IPS-11a (cell line): ENCODE results near the gene PLK3.
A peak's percentile ranks its signal among the peaks of the same experiment; 100 is the strongest.
"Not testable (repeated sequence)": the region's sequence is repeated elsewhere in the genome, so short reads cannot be mapped to it uniquely, and the experiment has no call there.

Experiments used
- H3K4me3 ChIP-seq: one replicate; pipeline ENCODE4 v1.5.1; 2013; ENCODE audit warnings: low read depth, low read length, control low read depth

The PLK3 gene

DNA sequence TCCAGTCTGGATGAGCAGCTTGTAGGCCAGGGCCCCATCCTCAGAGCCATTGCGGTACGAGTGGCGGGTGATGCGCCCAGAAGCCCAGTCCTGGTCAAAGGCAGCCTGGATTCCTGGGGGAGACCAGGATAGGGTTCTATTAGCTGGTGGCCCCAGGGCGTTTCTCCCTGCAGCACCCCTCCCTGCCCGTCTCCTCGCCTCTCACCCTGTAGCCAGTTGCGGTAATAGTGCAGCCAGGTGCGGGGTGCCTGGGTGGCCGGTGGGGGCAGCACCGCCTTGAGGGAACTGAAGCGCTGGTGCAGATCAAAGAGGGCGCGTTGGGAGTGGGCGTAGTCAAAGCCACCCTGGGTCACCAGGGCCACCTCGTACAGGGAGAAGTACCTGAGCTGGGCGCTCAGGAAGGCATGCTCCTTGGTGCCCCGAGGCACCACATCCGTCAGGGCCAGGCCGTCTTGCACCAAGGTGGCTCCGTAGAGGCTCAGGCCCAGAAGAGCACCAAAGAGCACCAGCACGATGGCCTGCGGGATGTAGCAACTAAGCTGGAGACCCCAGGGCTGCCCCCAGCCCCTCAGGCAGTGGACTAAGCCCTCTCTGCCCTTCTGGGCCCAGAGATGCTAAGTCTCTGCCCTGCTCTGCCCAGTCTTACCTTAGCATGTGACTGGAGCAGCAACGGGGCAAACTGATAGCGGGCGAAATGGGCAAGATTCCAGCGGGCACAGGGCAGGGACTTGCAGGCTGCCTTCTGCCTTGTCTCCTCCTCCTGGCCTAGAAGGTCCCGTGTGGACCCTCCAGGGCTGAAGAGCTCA lies 27.2 kb downstream of the PLK3 start:
- no peak overlapping the region for H3K4me3 ChIP-seq

DNA sequence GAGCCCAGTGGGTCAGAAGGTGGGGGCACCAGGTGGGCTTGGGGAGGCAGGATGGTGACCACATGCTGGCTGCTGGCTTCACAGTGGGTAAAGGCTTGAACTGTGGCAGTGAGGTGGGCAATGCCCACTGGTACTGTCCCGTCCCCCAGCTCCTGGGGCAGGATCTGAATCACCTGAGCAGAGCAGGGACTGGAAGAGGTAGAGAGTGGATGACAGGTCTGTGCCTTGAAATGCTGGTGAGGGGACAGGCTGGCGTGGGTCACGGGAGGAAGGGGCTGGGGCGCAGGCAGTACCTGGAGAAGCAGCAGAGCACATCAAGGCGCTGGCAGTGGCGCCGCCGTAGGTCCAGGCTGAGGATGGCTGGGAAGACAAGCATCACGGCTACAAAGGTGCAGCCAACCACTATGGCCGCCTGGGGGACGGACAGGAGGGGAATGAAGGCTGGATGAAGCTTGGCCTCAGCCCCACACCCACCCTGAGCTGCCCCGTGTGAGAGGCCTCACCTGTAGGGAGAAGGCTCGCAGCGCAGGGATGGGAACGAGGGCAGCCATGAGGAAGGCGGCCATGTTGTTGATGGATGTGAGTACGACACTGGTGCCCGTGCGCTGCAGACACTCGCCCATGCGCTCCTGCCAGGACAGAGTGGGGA lies 27.9 kb downstream of the PLK3 start:
- no peak overlapping the region for H3K4me3 ChIP-seq

DNA sequence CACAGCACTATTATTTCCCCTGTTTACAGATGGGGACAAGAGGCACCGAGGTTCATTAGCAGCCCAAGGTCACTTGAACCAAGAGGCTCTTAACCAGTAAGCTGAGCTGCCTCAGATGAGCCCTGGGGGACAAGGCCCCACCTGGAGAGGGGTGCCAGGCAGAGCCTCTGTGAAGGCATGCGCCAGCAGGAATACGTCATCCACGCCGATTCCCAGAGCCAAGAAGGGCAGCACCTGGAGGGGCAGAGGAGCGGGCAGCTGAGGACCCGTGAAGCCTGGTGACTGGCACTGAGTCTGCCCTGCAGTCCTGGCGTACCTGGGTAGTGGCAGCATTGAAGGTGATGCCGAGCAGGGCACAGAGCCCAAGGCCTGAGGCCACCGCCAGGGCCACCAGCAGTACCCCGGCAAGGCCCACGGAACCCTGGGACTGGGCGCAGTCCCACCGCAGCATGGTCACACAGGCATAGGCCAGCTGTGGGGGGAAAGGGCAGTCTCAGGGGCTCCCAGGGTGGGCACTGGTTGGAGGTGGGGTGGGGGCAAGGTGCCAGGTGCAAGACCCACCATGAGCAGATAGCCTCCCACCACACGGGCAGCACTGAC lies 28.8 kb downstream of the PLK3 start:
- H3K4me3 ChIP-seq, result no peak overlapping the region

DNA sequence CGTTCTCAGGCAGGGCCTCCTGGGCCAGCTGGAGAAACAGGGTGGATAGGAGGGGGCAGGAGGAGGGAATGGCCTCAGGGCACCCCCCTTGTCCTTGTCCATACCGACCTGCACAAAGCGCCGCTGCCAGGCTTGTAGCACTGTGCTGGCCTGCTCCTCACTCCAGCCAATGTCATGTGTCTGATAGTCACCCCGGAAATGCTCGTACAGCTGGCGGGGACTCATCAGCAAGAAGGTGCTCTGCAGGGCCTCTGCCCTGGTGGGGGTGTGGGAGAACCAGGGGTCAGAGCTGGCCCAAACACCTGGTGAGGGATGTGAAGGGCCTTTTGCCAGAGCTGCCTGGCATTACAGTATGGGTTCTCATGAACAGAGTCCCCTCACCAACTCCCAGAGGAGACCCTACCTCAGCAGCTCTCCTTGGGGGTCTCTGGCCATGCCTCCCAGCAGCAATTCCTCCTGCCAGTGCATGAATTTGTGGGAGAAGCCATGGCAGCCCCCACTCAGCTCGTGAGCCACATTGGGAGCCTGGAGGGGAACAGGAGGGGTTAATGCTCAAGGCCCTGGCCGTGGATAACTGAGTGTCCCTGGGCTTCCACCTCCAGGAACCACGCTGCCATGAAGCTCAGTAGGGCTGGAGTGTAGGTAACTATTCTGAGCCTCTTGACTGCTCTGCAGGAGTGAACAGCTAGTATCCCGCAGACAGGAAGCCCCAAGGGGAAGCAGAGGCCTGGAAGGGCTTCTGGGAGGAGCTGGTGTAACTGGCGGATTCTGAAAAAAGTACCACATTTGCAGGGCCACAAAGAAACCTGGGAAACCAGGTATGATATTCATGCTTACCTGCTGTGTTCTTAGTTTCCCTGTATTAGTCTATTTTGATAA lies 29.6 kb downstream of the PLK3 start:
- H3K4me3 ChIP-seq, result no peak overlapping the region

DNA sequence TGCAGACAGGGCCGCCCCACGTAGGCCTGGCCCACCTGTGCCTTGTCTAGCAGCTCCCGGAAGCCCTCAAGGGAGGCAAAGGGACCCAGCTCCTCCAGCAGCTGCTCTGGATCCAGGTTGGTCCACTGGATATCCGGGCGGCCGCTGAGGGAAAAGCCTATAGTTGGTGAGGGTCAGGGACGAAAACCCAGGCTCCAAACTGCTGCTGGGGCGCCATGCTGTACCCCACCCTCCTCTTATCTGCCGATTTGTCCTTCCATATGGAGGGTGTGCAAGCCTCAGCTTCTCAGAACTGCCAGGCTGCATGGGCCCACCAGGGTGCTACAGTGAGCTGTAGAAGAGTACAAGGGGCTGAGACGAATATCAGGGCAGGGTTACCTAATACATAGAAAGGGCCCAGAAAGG lies 30.7 kb downstream of the PLK3 start:
- H3K4me3 ChIP-seq, result no peak overlapping the region

DNA sequence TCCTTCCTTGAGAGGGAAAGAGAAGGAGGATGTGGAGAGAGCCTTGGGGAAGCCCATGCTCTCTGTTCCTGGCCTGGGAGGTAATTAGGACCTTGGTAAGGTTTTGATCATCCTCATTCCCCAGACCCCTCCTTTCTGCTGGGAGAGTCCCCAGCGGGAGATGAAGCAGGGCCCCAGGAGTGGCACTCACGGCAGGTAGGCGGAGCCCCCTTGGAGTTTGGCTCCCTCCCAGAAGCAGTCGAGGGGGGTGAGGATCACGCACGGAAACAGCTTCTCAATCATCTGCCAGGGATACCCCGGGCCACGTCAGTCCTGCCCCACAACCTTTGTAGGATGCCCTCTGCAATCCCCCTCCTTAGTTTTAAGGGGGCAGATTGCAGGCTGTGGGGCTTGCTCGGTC lies 31.3 kb downstream of the PLK3 start:
- H3K4me3 ChIP-seq, result no peak overlapping the region

DNA sequence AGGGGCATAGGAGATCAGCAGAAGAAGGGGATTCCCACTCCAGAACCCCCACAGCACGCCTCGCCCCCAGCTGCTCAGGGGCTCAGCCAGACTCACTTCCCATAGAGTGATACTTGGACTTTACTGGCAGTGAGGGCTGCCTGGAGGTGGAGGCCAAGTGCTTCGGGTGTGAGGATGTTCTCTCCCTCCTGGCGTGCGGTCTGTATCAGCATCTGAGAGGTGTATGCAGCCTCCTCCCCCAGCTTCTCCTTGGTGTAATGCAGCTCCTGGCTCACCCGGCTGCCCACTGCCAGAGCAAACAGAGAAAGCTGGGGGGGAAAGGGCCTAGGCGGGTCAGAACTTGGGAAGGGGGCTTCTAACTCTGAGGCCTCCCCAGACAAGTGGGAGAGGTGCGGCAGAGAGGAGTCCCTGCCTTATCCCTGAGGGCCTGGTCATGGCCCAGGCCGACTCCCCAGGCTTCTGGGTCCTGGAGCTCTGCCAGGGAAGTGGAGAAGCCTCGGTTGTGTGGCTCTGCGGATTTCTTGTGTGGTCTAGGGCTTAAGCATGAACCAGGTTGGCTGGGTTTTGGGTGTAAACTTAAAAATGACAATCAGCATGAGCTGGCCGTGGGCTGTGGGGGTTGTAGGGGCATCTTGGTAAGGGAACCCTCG lies 32.0 kb downstream of the PLK3 start:
- no peak overlapping the region for H3K4me3 ChIP-seq

DNA sequence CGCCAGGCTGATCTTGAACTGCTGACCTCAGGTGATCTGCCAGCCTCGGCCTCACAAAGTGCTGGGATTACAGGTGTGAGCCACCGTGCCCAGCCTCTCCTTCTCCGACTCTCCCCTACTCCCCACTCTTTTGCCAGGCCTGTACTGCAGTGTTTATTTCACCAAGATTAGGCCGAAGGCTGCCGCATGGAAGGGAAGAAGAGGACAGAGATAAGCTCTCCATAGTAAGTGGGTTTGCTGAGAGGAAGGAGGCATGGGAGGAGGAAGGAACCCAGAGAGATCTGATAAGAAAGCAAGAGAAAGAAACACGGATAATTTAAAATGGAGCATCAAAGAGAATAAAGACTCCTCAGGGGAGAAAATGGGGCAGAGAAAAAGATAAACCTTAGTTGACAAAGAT lies 34.2 kb downstream of the PLK3 start:
- no peak overlapping the region for H3K4me3 ChIP-seq

DNA sequence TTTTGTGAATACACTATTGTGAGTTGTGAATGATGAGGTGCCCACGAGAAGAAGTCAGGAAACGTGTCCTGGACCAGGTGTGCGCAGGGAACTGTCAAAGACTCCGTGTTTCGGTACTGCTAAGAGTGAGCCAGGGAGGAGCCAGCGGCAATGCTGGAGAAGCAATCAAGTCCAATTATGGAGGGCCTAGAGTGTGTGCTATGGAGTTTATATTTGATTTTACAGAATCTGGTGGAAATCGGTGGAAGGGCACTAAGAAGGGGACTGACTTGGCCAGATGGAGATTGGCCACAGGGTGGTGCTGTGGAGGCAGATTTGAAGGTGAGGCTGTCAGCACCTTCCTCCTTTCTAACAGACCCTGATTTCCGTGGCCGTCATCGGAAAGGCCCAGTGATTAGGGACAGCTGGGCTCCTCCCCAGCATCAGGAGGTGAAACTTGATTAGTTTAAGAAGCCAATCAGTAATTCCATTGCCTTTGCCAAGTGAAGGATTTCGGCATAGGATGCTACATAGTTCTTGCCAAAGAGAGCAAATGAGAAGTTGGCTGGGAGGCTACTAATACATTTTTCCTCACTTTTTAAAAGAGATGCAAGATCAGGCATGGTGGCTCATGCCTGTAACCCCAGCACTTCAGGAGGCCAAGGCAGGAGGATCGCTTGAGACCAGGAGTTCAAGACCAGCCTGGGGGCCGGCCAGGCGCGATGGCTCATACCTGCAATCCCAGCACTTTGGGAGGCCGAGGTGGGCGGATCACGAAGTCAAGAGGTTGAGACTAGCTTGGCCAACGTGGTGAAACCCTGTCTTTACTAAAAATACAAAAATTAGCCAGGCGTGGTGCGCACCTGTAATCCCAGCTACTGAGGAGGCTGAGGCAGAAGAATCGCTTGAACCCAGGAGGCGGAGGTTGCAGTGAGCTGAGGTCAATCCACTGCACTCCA lies 35.8 kb downstream of the PLK3 start:
- H3K4me3 ChIP-seq, result no peak overlapping the region

DNA sequence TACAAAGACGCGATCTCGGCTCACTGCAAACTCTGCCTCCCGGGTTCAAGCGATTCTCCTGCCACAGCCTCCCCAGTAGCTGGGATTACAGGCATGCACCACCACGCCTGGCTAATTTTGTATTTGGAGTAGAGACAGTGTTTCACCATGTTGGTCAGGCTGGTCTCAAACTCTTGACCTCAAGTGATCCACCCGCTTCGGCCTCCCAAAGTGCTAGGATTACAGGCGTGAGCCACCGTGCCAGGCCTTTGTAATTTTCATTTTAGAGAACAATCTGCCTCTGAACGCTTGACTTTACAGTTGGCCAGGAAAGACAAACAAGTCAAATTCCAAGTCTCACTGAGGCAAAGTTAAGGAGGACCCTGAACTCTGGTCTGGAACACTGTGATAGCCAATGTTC lies 38.1 kb downstream of the PLK3 start:
- H3K4me3 ChIP-seq, result not testable (repeated sequence)

DNA sequence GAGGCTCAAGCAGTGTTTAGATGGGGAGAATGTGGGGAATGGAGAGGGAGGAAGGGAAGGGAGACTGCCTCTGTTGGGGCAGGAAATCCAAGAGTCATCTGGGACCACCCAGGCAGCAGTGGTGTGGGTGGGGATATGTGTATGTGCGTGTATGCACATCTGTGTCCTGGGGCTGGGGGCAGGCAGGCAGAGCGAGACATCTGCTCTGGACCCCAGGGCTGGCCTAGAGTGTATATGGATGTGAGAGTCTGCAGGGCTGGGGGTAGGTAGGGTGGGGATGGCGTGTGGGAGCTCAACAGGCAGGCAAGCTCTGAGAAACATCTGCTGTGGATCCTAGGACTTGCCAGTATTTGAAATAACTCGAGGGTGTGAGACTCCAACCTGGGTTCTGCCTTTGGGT lies 39.4 kb downstream of the PLK3 start:
- no peak overlapping the region for H3K4me3 ChIP-seq

DNA sequence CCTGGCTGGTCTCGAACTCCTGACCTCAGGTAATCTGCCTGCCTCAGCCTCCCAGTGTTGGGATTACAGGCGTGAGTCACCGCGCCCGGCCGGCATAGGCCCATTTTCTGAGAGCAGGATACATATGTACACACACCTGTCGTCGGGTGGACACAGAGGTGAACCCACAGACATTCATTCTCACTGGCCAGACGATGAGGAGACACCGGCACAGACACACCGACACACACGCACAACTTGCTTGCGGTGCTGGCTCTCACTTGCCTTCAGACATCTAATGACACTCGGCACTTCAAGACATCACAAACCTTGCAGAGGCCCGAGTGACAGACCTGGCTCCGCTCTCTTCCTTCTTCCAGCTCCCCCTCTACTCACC lies 42.3 kb downstream of the PLK3 start:
- peak overlapping the region; percentile 57 for H3K4me3 ChIP-seq

DNA sequence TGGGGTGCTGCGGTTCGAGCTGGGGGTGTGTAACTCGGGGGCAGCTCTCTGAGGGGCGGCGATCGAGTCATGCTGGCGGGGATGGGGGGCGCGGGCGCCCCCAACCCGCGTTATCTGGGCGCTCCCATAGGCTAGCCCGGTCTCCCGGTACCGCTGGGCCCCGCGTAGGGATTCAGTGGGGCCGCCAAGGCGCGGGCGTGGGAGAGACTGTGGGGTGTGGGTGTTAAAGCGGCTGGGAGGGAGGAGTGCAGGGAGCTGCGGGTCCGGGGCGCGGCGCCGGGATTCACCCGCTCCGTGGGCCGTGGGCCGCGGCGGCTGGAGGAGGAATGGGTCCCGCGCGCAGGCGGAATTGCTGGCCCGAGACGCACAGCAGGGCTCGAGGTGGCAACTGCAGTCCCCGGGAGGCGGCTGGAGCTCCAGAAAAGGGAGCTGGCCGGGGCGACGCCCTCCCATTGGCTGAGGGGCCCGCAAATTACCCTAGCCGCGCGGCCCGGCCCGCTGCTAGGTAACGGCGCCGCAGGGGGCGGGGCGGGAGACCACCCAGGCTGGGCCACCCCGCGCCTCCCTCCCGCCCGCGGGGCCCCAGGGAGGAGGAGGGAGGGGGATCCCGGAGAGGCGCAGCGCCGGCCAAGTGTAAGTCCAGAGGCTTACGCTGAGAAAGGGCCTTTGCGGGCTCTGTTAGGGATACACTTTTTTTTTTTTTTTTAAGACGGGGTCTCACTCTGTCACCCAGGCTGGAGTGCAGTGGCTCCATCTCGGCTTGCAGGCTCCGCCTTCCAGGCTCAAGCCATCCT lies 42.9 kb downstream of the PLK3 start, which contains the start of gene PTCH2:
TSS of gene PTCH2 (minus strand) at position 392 of the 794 bp plus-strand sequence. CDS start at position 71, 321 bp downstream.
- peak within 1 kb of the TSS; percentile 57 for H3K4me3 ChIP-seq

DNA sequence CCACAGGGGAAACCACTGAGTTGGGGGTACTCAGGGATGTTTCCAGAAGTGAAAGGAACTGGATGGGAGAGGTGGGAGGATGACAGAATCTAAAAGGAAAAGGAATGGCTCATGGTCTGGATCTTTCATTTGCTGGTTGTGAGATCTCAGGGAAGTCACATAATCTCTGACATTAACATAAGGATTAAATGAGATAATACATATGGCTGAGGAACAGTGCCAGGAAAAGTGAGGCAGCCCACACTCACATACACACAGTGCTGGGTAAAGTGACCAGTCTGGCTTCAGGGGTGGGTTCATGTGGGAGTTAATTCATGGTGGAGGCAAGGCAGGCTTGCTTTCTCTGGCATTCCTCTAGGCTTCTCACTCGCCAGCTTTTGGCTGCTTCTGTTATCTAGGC lies 46.8 kb downstream of the PLK3 start:
- H3K4me3 ChIP-seq, result no peak overlapping the region

DNA sequence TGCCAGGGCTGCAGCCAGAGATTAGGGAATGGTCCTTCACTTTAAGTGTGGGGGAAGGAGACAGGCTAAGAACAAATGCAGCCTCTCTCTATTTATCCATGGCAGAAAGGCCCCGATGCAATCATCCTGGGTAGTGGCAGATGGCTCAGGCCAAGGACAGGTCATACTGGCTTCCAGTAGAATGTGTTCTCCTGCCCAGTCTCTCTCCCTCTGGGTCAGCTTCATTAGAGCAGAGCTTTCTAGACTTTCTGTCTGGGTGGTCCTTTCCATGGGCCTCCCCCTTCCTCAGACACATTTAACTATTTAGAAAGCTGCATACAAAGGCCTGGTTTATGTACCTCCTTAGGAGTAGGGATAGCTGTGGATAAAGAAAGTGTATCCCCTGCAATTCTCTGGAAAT lies 47.7 kb downstream of the PLK3 start:
- no peak overlapping the region for H3K4me3 ChIP-seq

DNA sequence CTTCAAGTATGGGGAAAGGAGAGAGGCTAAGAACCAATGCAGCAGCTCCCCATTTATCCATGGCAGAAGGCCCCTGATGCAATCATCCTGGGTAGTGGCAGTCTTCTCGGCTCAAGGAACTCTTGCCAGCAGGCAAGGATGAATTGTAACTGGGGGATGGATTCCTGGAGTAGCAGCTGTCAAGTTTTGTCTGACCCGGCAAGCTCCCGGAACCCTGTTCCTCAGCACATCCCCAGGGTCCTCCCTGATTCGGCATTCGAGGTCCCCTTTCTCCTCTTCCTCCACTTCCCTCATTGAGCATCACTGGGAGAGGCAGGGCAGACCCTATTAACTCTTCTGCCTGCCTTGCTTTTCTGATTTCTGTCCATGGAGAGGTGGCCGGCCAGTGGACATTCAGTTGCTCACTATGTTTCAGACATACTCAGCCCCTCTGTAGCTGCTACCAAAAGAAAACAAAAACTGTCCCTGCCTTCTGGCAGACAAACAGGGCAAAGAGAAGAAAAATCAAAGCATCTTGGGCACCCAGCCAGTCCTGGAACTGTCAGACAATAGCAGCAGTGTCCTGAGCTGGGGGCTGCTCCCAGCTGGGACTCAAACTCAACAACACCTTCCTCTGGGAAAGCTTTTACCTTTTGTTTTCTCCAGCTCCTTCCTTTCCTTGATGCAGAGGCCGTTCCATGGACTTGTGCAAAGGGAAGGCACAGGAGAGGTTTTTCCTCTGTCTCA lies 48.4 kb downstream of the PLK3 start:
- H3K4me3 ChIP-seq, result no peak overlapping the region

DNA sequence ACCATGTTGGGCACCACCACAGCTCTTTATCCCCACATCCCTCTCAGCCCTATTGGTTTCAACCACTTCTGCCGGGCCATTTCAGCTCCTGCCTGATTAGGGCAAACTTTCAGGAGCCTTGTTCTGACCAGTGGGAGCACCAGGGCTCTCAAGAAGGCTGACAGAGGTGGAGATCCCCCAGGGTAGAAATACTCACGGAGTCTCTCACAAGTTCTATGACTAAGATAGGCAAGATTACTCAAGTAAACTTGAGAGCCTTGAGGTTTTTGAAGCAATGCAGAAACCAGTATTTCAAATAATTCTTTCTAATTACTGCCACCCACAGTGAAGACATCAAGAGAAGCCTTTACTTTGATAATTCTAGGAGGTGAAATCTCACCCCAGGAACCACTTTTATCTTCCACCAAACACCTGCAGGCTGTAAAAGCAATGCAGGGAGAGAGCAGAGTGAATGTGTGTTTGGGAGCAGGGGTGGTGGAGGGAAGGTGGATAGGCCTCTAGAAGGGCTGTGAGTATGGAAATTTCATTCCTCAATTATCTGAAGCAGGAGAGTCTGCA lies 49.5 kb downstream of the PLK3 start:
- no peak overlapping the region for H3K4me3 ChIP-seq

DNA sequence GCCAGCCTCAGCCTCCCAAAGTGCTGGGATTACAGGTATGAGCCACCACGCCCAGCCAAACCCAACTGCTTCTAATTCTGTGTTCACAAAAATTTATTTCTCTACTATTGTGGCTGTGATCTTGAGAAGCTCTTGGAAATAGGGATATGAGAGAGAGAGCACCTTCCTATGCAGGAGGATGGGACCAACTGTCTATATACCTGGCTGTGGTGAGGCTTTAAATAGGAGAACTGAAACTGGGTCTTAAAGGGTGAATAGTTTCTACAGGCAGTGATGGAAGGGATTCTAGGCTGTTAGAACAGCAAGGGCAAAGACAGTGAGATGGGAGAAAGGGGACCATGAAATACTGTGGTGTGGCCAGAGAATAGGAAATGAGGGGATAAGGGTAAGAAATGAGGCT lies 51.1 kb downstream of the PLK3 start:
- H3K4me3 ChIP-seq, result no peak overlapping the region
